WERI-Rb-1 (cell line): ENCODE results near the gene DSE.

Experiments used
- DNase-seq: peaks from one replicate; pipeline ENCODE4 v3.0.0-alpha.2; 2020
- H3K27ac ChIP-seq: fragments of 250-450 bp; sonication (Bioruptor Pico); 2 replicates; pipeline ENCODE4 v1.5.1; 2020; ENCODE audit warnings: mild to moderate bottlenecking, moderate library complexity
- H3K27me3 ChIP-seq: fragments of 250-450 bp; sonication (Bioruptor Pico); 2 replicates; pipeline ENCODE4 v1.5.1; 2021; ENCODE audit warnings: mild to moderate bottlenecking, low read depth, moderate library complexity; ENCODE audit not compliant: insufficient read depth, severe bottlenecking
- H3K36me3 ChIP-seq: fragments of 250-450 bp; sonication (Bioruptor Pico); 2 replicates; pipeline ENCODE4 v1.5.1; 2020; ENCODE audit warnings: mild to moderate bottlenecking, moderate library complexity
- H3K4me3 ChIP-seq: 2 replicates; pipeline ENCODE4 v1.5.1; 2011; ENCODE audit warnings: low read depth, mild to moderate bottlenecking, control low read depth, low read length
- H3K9me3 ChIP-seq: fragments of 250-450 bp; sonication (Bioruptor Pico); 2 replicates; pipeline ENCODE4 v1.5.1; 2021; ENCODE audit warnings: mild to moderate bottlenecking, moderate library complexity; ENCODE audit not compliant: severe bottlenecking
- TF ChIP-seq, protein P1 (sequence below): IDR thresholded peaks from 2 replicates; pipeline ENCODE4 v1.5.1; 2011; ENCODE audit warnings: low read depth, mild to moderate bottlenecking, control low read depth, inconsistent platforms, low read length

DSE gene

DNA sequence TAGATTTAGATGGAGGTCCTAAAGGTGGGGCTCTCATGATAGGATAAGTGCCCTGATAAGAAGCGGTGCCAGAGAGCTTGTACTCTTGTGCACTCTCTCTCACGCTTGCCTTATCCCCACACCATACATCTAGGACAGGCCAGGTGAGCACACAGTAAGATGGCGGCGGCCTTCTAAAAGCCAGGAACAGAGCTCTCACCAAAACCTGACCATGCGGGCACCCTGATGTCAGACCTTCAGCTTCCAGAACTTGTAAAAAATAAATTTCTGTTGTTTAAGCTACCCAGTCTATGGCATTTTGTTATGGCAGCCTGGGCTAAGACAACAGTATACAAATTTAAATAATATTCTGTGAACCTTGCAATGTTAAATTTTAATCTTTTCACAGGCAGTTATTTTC is 49.6 kb downstream of the DSE start:
- no peaks in the 10 kb centered on the region for H3K36me3 ChIP-seq
- TF ChIP-seq, protein P1, sequence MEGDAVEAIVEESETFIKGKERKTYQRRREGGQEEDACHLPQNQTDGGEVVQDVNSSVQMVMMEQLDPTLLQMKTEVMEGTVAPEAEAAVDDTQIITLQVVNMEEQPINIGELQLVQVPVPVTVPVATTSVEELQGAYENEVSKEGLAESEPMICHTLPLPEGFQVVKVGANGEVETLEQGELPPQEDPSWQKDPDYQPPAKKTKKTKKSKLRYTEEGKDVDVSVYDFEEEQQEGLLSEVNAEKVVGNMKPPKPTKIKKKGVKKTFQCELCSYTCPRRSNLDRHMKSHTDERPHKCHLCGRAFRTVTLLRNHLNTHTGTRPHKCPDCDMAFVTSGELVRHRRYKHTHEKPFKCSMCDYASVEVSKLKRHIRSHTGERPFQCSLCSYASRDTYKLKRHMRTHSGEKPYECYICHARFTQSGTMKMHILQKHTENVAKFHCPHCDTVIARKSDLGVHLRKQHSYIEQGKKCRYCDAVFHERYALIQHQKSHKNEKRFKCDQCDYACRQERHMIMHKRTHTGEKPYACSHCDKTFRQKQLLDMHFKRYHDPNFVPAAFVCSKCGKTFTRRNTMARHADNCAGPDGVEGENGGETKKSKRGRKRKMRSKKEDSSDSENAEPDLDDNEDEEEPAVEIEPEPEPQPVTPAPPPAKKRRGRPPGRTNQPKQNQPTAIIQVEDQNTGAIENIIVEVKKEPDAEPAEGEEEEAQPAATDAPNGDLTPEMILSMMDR, result no peak

GRCh38 chr6:116422238-116422637 is 51.5 kb downstream of the DSE start:
- no peaks in the 10 kb centered on the region for H3K36me3 ChIP-seq
- TF ChIP-seq, protein P1, result no peak
- no peaks in the 10 kb centered on the region for H3K9me3 ChIP-seq
- no peak overlapping the region for H3K4me3 ChIP-seq
- DNase-seq, result no peak
- no peaks in the 10 kb centered on the region for H3K27me3 ChIP-seq
- no peak overlapping the region for H3K27ac ChIP-seq

More for the DNA sequence above, 49.6 kb downstream of the DSE start:
- DNase-seq, result no peak
- Histone ChIP-seq H3K4me3 (no peak overlapping the region), H3K27ac (no peak overlapping the region), H3K9me3 (no peaks in the 10 kb centered on the region), H3K27me3 (no peaks in the 10 kb centered on the region)

GRCh38 chr6:116424001-116424400 is 53.3 kb downstream of the DSE start:
- no peak overlapping the region for H3K4me3 ChIP-seq
- no peak overlapping the region for H3K27ac ChIP-seq
- DNase-seq, result no peak
- no peaks in the 10 kb centered on the region for H3K9me3 ChIP-seq
- H3K36me3 ChIP-seq, result no peaks in the 10 kb centered on the region
- TF ChIP-seq, protein P1, result no peak
- no peaks in the 10 kb centered on the region for H3K27me3 ChIP-seq

DNA sequence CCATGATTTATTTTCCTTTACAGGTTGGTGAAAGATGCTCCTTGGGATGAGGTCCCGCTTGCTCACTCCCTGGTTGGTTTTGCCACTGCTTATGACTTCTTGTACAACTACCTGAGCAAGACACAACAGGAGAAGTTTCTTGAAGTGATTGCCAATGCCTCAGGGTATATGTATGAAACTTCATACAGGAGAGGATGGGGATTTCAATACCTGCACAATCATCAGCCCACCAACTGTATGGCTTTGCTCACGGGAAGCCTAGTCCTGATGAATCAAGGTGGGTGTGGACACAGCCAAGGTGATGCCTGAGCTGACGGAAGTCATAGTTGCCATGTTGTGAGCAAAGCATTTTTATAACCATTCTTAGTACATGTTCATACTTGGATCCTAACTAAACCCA is 55.8 kb downstream of the DSE start:
- no peak for DNase-seq
- H3K36me3 ChIP-seq, result no peaks in the 10 kb centered on the region
- TF ChIP-seq, protein P1, result no peak
- no peak overlapping the region for H3K27ac ChIP-seq
- H3K27me3 ChIP-seq, result no peaks in the 10 kb centered on the region
- no peak overlapping the region for H3K4me3 ChIP-seq
- H3K9me3 ChIP-seq, result no peaks in the 10 kb centered on the region

DNA sequence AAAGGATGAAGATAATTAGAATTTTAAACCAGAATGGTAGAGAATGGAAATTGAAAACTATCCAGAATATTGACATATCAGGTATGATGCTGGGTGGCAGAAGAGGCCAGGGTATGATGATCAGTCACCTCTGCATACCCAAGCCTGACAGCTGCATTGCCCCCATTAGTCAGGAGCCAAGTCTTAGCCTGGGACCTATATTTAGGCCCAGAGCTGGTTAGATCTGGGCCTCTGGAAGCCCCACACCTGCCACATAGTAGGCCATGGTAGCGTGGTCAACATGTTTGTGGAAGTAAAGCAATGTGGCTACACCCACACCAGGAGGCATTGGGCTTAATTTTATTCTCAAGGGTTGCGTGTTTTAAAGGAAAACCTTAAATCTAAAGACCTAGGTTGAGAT is 58.4 kb downstream of the DSE start:
- TF ChIP-seq, protein P1, result no peak
- no peaks in the 10 kb centered on the region for H3K36me3 ChIP-seq
- H3K9me3 ChIP-seq, result no peaks in the 10 kb centered on the region
- no peaks in the 10 kb centered on the region for H3K27me3 ChIP-seq
- DNase-seq, result no peak
- H3K4me3 ChIP-seq, result no peak overlapping the region
- no peak overlapping the region for H3K27ac ChIP-seq

- Histone ChIP-seq H3K4me3 (no peak overlapping the region), H3K36me3 (no peaks in the 10 kb centered on the region), H3K27ac (no peak overlapping the region), H3K27me3 (no peaks in the 10 kb centered on the region), H3K9me3 (no peaks in the 10 kb centered on the region)
- TF ChIP-seq, protein P1, result no peak
- DNase-seq, result no peak
These were observed 60.1 kb downstream of the DSE start for GRCh38 chr6:116430860-116431259.
